Chondrocyte (in vitro differentiated cells): ENCODE results near the gene CAPRIN1. TPM values are rescaled to one million over a fixed set of nuclear protein-coding genes. Genes with fewer than 3 reads are reported as not detected.
A peak's percentile ranks its signal among the peaks of the same experiment; 100 is the strongest.
"Not testable (repeated sequence)": the region's sequence is repeated elsewhere in the genome, so short reads cannot be mapped to it uniquely, and the experiment has no call there.

Source experiments
- DNase-seq: peaks from one replicate; pipeline ENCODE4 v3.0.0; 2021; ENCODE audit warnings: mixed read lengths, low spot score
- H3K27ac Mint-ChIP-seq: one replicate; pipeline ENCODE4 v1.8.0; 2021; ENCODE audit warnings: mild to moderate bottlenecking, moderate library complexity, mixed read lengths; ENCODE audit not compliant: unreplicated experiment
- H3K27me3 Mint-ChIP-seq: 2 replicates; pipeline ENCODE4 v1.8.0; 2021; ENCODE audit warnings: low read depth, mixed read lengths
- H3K36me3 Mint-ChIP-seq: 2 replicates; pipeline ENCODE4 v1.8.0; 2021; ENCODE audit warnings: low read depth, mixed read lengths
- H3K4me1 Mint-ChIP-seq: 2 replicates; pipeline ENCODE4 v1.8.0; 2021; ENCODE audit warnings: low read depth, mild to moderate bottlenecking, mixed read lengths
- H3K4me3 Mint-ChIP-seq: one replicate; pipeline ENCODE4 v1.8.0; 2021; ENCODE audit warnings: mild to moderate bottlenecking, moderate library complexity, mixed read lengths; ENCODE audit not compliant: unreplicated experiment
- H3K9me3 Mint-ChIP-seq: 2 replicates; pipeline ENCODE4 v1.8.0; 2021; ENCODE audit warnings: low read depth, mixed read lengths
- CTCF ChIP-seq: fragments of 200-600 bp; sonication (generic); IDR thresholded peaks from 2 replicates; pipeline ENCODE4 v1.5.0; 2021; ENCODE audit warnings: antibody characterized with exemption, mild to moderate bottlenecking, moderate library complexity
- total RNA-seq: library from RNA; stranded (reverse); gene quantifications from 3 replicates; pipeline ENCODE4 v1.2.1, GENCODE V29; 2021

CAPRIN1 gene
- total RNA-seq, 1 donor from 2014 or later, result 197 TPM

GRCh38 chr11:34067383-34068065 lies 16.0 kb downstream of the CAPRIN1 start:
- H3K9me3 Mint-ChIP-seq, result no peaks in the 10 kb centered on the region
- peaks cover 51% of the 10 kb centered on the region for H3K4me1 Mint-ChIP-seq
- H3K4me3 Mint-ChIP-seq, result no peak overlapping the region
- peak overlapping the region; percentile 70 for H3K27ac Mint-ChIP-seq
- H3K27me3 Mint-ChIP-seq, result no peaks in the 10 kb centered on the region
- peaks cover 7% of the 10 kb centered on the region for H3K36me3 Mint-ChIP-seq
- no peak for DNase-seq
- no peak for TF ChIP-seq CTCF

GRCh38 chr11:34068111-34068510 lies 16.6 kb downstream of the CAPRIN1 start:
- Mint-ChIP-seq H3K9me3 (no peaks in the 10 kb centered on the region), H3K27ac (peak overlapping the region; percentile 70)

GRCh38 chr11:34071306-34071705 lies 19.8 kb downstream of the CAPRIN1 start:
- Mint-ChIP-seq H3K36me3 (peaks cover 16% of the 10 kb centered on the region), H3K4me1 (peaks cover 50% of the 10 kb centered on the region)
- not testable (repeated sequence) for H3K27ac Mint-ChIP-seq, H3K27me3 Mint-ChIP-seq, H3K4me3 Mint-ChIP-seq, H3K9me3 Mint-ChIP-seq, DNase-seq

More at GRCh38 chr11:34068111-34068510, 16.6 kb downstream of the CAPRIN1 start:
- H3K36me3 Mint-ChIP-seq, result peaks cover 5% of the 10 kb centered on the region
- TF ChIP-seq CTCF, result no peak
- H3K4me3 Mint-ChIP-seq, result no peak overlapping the region
- no peak for DNase-seq
- peaks cover 46% of the 10 kb centered on the region for H3K4me1 Mint-ChIP-seq
- no peaks in the 10 kb centered on the region for H3K27me3 Mint-ChIP-seq

- no peak for DNase-seq
- Mint-ChIP-seq H3K27me3 (no peaks in the 10 kb centered on the region), H3K4me1 (peaks cover 46% of the 10 kb centered on the region), H3K9me3 (no peaks in the 10 kb centered on the region), H3K36me3 (peaks cover 18% of the 10 kb centered on the region), H3K27ac (no peak overlapping the region), H3K4me3 (no peak overlapping the region)
- TF ChIP-seq CTCF, result no peak
These were observed 20.5 kb downstream of the CAPRIN1 start for GRCh38 chr11:34072041-34072440.

- no peaks in the 10 kb centered on the region for H3K9me3 Mint-ChIP-seq
- H3K27me3 Mint-ChIP-seq, result no peaks in the 10 kb centered on the region
- peaks cover 40% of the 10 kb centered on the region for H3K4me1 Mint-ChIP-seq
- peaks cover 21% of the 10 kb centered on the region for H3K36me3 Mint-ChIP-seq
- no peak overlapping the region for H3K27ac Mint-ChIP-seq
- H3K4me3 Mint-ChIP-seq, result no peak overlapping the region
- no peak for DNase-seq
- TF ChIP-seq CTCF, result no peak
These were observed 21.3 kb downstream of the CAPRIN1 start for GRCh38 chr11:34072832-34073231.

- Mint-ChIP-seq H3K27me3 (no peaks in the 10 kb centered on the region), H3K36me3 (peaks cover 26% of the 10 kb centered on the region), H3K27ac (no peak overlapping the region), H3K4me1 (peaks cover 34% of the 10 kb centered on the region), H3K9me3 (no peaks in the 10 kb centered on the region), H3K4me3 (no peak overlapping the region)
- no peak for TF ChIP-seq CTCF
- DNase-seq, result no peak
These were observed 22.9 kb downstream of the CAPRIN1 start for GRCh38 chr11:34074391-34074790.
